ENCODE measurements around the gene CHST11.

DNA sequence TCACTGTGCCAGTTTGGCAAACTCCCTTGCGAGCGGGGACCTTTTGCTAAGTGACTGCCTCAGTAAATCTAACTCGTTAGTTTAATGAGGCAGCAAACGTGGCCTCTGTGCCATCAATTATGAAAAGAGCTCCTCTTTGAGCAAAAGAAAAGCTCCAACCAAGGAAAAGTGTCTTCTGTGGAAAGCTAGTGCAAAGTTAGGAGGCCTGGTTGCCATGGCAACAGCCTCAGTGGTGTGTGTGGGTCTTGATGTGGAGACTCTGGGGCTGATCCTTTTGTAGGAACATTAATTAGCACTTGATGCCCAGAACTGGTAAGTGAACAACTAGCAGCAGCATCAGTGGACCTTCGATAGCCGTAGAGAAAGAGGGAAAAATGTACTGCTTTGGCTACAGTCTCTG is 145.7 kb downstream of the CHST11 start:
- TF ChIP-seq CTCF (IDR thresholded peaks at IDR 0.05) = no peak
- no peak for TF ChIP-seq POLR2A (IDR thresholded peaks at IDR 0.05)
